MM.1S (cell line): ENCODE data around the gene ABHD12.

Source experiments
- DNase-seq: peaks from one replicate; pipeline ENCODE4 v3.0.0-alpha.2; 2015
- H2AFZ ChIP-seq: fragments of 300-600 bp; sonication (generic); 2 replicates; pipeline ENCODE4 v1.6.0; 2016; ENCODE audit warnings: antibody characterized with exemption, low read length
- H3F3A ChIP-seq: fragments of 300-600 bp; sonication (generic); 2 replicates; pipeline ENCODE4 v1.6.1; 2016; ENCODE audit warnings: mild to moderate bottlenecking, antibody characterized with exemption, low read length, moderate library complexity, mixed read lengths; ENCODE audit not compliant: insufficient read depth
- H3K27ac ChIP-seq: fragments of 300-600 bp; sonication (generic); 2 replicates; pipeline ENCODE4 v1.5.1; 2016; ENCODE audit warnings: mild to moderate bottlenecking, low read length
- H3K27me3 ChIP-seq: fragments of 300-600 bp; sonication (generic); replicated peaks from 2 replicates; pipeline ENCODE4 v1.6.0; 2016; ENCODE audit warnings: low read length; ENCODE audit not compliant: insufficient read depth
- H3K36me3 ChIP-seq: fragments of 300-600 bp; sonication (generic); replicated peaks from 2 replicates; pipeline ENCODE4 v1.6.1; 2016; ENCODE audit warnings: mild to moderate bottlenecking, low read length, mixed read lengths; ENCODE audit not compliant: insufficient read depth
- H3K4me1 ChIP-seq: fragments of 300-600 bp; sonication (generic); 2 replicates; pipeline ENCODE4 v1.6.1; 2016; ENCODE audit warnings: low read length, mixed read lengths
- H3K4me2 ChIP-seq: fragments of 300-600 bp; sonication (generic); 2 replicates; pipeline ENCODE4 v1.6.0; 2016; ENCODE audit warnings: low read depth, low read length
- H3K4me3 ChIP-seq: fragments of 300-600 bp; sonication (generic); 2 replicates; pipeline ENCODE4 v1.5.1; 2016; ENCODE audit warnings: low read length, mixed read lengths
- H3K79me2 ChIP-seq: fragments of 300-600 bp; sonication (generic); 2 replicates; pipeline ENCODE4 v1.6.1; 2016; ENCODE audit warnings: mixed run types, low read length, mixed read lengths
- H3K9ac ChIP-seq: fragments of 300-600 bp; sonication (generic); 2 replicates; pipeline ENCODE4 v1.6.1; 2016; ENCODE audit warnings: low read length, mixed read lengths
- H3K9me2 ChIP-seq: fragments of 300-600 bp; sonication (generic); replicated peaks from 2 replicates; pipeline ENCODE4 v1.6.1; 2016; ENCODE audit warnings: mild to moderate bottlenecking, low read length, mixed read lengths; ENCODE audit not compliant: insufficient read depth
- H3K9me3 ChIP-seq: fragments of 300-600 bp; sonication (generic); replicated peaks from 2 replicates; pipeline ENCODE4 v1.6.1; 2016; ENCODE audit warnings: mild to moderate bottlenecking, low read length, mixed read lengths; ENCODE audit not compliant: insufficient read depth
- H4K20me1 ChIP-seq: fragments of 300-600 bp; sonication (generic); 2 replicates; pipeline ENCODE4 v1.6.1; 2016; ENCODE audit warnings: mild to moderate bottlenecking, low read length, moderate library complexity, mixed read lengths; ENCODE audit not compliant: insufficient read depth
- CTCF ChIP-seq: fragments of 300-600 bp; sonication (generic); IDR thresholded peaks from 2 replicates; pipeline ENCODE4 v1.5.1; 2016; ENCODE audit warnings: antibody characterized with exemption, low read length, mixed read lengths
- EZH2 ChIP-seq: fragments of 300-600 bp; sonication (generic); optimal IDR thresholded peaks from 2 replicates; pipeline ENCODE3; 2017; ENCODE audit warnings: low read depth, mild to moderate bottlenecking, antibody characterized with exemption, low read length, mixed read lengths
- EZH2phosphoT487 ChIP-seq: fragments of 300-600 bp; sonication (generic); IDR thresholded peaks from 2 replicates; pipeline ENCODE4 v1.6.1; 2018; ENCODE audit warnings: antibody characterized with exemption, low read length

ABHD12 gene

DNA sequence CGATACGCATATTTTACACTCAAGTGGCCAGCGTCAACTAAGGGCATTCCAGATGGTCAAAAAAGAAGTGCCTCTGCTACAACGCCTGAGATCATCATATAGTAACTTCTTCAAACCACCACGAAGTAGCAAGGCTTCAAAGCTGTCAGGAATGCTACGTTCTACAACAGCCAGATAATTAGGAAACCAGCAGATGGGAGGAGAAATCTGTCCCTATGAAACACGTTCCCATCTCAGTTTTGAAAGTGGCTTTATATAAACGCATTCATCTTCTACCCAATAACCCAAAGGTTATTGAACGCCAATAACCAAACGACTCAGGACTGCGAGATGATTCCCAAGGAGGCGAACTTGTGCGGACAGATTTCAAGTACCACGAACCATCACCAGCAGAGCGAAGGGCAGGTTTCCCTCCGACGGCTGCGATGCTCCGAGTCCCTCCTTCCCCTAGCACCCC lies 1.2 kb downstream of the ABHD12 start:
- peak overlapping the region; percentile 91 for H3K9ac ChIP-seq
- peaks cover 12% of the 10 kb centered on the region; the same call in 1 of the 2 replicates for H3F3A ChIP-seq
- peak; percentile 18 for DNase-seq
- peak overlapping the region; percentile 91 for H3K4me3 ChIP-seq
- no peaks in the 10 kb centered on the region for H3K4me1 ChIP-seq
- H2AFZ ChIP-seq, result no peak overlapping the region
- peak overlapping the region; percentile 54; the same call in 1 of the 2 replicates for H3K27ac ChIP-seq
- no peaks in the 10 kb centered on the region for H3K36me3 ChIP-seq
- H3K9me3 ChIP-seq, result no peaks in the 10 kb centered on the region
- H3K9me2 ChIP-seq, result no peaks in the 10 kb centered on the region
- no peaks in the 10 kb centered on the region for H4K20me1 ChIP-seq
- H3K27me3 ChIP-seq, result no peaks in the 10 kb centered on the region
- peak overlapping the region; percentile 72 for H3K4me2 ChIP-seq
- H3K79me2 ChIP-seq, result peaks cover 58% of the 10 kb centered on the region
- TF ChIP-seq CTCF, result no peak
- no peak for TF ChIP-seq EZH2
- TF ChIP-seq EZH2phosphoT487, result no peak

DNA sequence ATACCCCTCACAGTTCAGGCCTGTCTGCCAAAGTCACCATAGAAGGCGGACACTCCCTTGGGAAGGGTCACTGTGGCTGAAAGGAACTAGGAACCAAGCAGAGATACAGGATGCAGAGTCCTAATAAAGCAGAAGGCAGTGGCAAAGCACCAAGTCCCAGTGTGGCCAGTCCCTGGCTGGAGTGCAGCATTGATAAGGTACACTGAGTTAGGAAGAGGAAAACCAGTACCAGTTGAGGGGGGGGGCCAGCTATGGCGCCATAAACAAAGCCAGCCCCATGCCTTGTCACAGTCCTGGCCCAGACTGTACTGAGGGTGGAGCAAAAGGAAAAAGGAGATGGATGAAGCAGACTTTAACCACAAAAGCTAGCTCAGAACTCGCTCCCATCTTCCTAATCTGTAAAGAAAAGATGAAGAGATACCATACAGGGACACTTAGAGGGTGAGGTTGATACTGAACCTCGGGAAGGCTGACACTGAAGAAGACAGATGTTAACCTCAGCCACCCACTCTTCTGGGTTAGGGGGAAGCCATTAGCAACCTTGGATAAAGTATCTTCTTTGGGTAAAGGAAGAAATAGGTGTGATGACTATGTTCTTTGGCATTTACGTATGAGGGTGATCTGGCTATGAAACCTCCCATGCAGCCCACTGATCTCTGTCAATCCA lies 7.8 kb downstream of the ABHD12 start:
- no peaks in the 10 kb centered on the region for H3K36me3 ChIP-seq
- H3K27me3 ChIP-seq, result no peaks in the 10 kb centered on the region
- H3K27ac ChIP-seq, result no peak overlapping the region
- H3K4me2 ChIP-seq, result no peak overlapping the region
- no peak overlapping the region for H2AFZ ChIP-seq
- no peak overlapping the region for H3K4me3 ChIP-seq
- TF ChIP-seq EZH2phosphoT487 (no peak), EZH2 (no peak), CTCF (no peak)
- H3K9me2 ChIP-seq, result no peaks in the 10 kb centered on the region
- H4K20me1 ChIP-seq, result 0 out of 2 replicates have a peak, but pooled peaks cover 13% of the 10 kb centered on the region
- no peak for DNase-seq
- H3K79me2 ChIP-seq, result peaks cover 95% of the 10 kb centered on the region
- H3F3A ChIP-seq, result no peaks in the 10 kb centered on the region
- H3K9ac ChIP-seq, result no peak overlapping the region
- H3K9me3 ChIP-seq, result no peaks in the 10 kb centered on the region
- H3K4me1 ChIP-seq, result no peaks in the 10 kb centered on the region

DNA sequence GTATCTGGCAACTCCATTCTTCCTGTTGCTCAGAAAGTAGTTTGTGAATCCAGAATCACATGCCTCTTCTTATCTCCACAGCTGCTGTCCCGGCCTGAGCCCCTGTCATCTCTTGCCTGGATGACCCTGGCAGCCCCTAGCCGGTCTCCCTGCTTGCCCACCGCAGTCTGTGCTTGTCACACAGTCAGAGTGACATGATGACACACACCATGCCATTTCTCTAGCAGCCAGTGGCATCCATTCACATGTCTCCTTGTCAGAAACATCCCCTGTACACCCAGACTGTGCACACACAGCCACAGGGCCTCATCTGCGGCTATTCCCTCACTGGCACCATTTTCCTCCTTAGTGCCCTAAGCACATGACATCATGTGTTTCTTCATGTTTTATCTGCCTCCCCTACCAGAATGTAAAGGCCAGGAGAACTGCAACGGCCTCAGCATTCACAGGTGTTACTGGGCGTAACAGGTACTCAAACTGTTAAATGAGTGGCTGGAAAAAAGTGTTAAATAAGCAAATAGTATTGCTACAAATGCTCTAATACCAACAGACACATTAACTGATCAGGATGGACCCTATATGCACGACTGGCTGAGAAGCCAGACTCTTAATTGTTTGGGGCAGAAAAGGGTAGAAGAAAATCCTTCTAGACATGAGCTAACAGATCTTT lies 9.6 kb downstream of the ABHD12 start:
- no peaks in the 10 kb centered on the region for H3K9me2 ChIP-seq
- TF ChIP-seq CTCF (no peak), EZH2 (no peak), EZH2phosphoT487 (no peak)
- H4K20me1 ChIP-seq, result peaks cover 17% of the 10 kb centered on the region; the same call in 1 of the 2 replicates
- H3K4me2 ChIP-seq, result no peak overlapping the region
- H3K9me3 ChIP-seq, result no peaks in the 10 kb centered on the region
- H3F3A ChIP-seq, result no peaks in the 10 kb centered on the region
- H3K9ac ChIP-seq, result no peak overlapping the region
- DNase-seq, result no peak
- no peaks in the 10 kb centered on the region for H3K36me3 ChIP-seq
- no peak overlapping the region for H2AFZ ChIP-seq
- no peaks in the 10 kb centered on the region for H3K27me3 ChIP-seq
- no peaks in the 10 kb centered on the region for H3K4me1 ChIP-seq
- H3K79me2 ChIP-seq, result peaks cover 95% of the 10 kb centered on the region
- H3K27ac ChIP-seq, result no peak overlapping the region
- H3K4me3 ChIP-seq, result no peak overlapping the region
